ENCODE results near the gene CRAMP1.

Gene CRAMP1

GRCh38 chr16:1602285-1602684 is 9.9 kb upstream of the CRAMP1 start:
- no peak for DNase-seq

DNA sequence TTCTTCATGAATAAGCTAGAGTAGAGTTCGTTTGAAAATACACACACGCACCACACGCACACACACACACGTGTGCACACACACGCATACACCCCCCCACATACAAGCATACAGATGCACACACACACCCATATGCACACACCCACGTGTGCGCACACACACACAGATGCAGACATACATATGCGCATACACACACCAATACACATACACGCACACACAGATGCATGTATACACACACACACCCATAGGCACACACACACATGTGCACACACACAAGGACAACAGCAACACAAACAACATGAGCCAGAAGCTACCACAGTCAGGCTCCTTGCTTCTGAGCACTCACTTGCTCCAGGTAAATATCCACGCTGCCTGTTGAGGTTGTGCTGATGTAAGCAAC is 5.4 kb upstream of the CRAMP1 start:
- DNase-seq, result no peak

DNA sequence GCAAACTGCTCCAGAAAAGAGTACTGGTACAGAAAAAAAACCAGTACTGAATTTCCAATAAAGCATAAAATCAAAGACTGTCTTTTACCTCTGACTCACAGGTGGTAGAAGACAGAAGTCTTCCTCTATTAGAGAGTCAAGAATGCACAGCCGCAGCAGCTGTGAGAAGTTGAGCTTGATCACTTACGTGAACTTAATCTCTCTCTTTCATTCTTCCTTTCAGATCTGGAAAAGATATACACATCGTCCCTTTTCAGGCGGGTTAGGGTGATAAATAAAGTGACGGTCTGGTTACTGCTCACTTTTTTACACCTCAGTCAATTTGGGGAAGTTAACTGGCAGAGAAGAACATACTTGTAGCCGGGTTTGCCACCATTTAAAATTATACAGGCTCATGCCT is 4.2 kb upstream of the CRAMP1 start:
- DNase-seq, result no peak

- peak; percentile 96 for DNase-seq
Observed at GRCh38 chr16:1610071-1610898, 1.9 kb upstream of the CRAMP1 start.

DNA sequence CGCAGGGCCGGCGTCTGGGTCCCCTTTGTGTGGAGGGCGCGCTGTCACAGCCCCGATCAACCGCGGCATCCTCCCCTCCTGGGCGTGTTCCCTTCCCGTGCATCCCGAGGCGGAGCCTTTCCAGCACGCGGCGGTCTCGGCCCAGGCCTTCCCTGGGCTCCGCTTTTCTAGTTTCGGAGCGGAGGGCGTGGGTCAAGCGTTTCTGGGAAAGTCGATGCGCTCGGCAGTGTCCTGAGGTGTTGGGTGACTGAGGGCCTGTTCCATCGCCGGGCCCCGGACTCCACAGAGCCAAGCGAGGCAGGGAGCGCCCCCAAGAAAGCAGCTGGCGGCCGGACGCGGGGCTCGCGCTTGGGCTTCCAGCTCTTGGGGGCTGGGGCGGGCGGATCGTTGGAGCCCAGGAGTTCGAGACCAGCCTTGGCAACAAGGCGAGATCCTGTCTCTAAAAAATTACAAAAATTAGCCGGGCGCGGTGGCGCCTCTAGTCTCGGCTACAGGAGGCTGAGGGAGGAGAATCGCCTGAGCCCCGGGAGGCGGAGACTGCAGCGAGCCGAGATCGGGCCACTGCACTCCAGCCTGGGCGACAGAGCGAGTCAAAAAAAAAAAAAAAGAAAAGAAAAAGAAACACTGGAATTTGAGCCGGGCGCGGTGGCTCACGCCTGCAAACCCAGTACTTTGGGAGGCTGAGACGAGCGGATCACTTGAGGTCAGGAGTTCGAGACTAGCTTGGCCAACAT is 1.1 kb upstream of the CRAMP1 start:
- DNase-seq, result no peak

GRCh38 chr16:1613211-1613622 is 1.1 kb downstream of the CRAMP1 start:
- peak; percentile 45 for DNase-seq

DNA sequence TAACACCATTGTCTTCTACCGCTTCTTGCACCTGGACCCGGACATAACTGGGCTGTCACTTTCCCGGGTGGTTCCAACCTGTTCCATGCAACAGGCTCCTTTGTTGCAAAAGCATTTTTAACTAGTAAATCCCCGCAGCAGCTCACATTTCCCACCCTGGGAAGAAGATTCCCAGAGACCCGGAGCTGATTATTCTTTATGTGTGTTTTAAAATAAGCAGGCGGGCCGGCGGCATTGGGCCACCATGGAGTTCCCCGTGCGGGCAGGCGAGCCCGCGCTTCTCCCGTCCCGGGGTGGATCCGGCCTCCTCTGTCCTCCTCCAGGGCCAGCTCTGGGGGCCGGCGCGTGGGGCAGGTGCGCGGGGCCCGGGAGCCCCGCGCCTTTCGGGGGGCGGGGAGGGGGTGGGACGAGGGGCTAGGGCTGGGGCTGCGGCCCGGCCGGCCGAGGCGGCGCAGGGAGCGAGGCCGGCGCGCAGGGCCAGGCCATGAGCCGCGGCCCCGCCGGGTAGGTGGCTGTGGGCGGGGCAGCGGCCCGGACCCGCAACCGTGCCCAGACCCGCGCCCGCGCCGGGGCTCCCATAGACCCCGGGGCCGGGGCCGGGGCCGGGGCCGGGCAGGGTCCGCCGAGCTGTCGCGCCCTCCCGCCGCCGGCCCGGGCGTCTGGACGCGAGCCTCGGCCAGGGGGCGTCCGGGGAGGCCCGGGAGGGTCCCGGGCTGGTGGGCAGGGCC is 1.7 kb downstream of the CRAMP1 start:
- DNase-seq, result peak; percentile 15

DNA sequence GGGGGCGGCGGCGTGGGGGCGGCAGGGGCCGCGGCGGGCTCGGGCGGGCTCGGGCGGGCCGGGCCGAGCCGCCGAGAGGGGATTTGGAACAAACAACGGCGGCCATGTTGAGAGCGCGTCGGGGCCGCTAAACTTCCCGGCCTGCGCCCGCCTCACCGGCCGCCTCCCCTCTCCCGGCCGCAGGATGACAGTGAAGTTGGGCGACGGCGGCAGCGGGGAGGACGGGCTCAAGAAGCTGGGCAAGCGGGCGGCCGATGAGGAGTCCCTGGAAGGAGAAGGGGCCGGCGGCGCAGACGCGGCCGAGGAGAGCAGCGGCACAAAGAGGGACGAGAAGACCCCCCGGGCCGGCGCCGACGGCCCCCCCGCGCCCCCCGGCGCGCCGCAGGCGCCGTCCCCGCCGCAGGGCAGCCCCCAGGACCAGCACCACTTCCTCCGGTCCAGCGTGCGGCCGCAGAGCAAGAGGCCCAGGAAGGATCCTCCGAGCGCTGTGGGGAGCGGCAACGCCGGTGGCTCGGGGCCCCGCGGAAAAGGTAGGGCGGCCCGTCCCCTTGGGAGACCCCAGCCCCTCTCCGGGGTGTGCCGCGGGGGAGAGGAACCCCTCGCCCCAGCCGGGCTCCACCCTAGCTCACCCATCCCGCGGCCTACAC is 2.4 kb downstream of the CRAMP1 start:
- DNase-seq, result peak; percentile 18

GRCh38 chr16:1615761-1616160 is 3.6 kb downstream of the CRAMP1 start:
- no peak for DNase-seq

GRCh38 chr16:1619976-1620375 is 7.8 kb downstream of the CRAMP1 start:
- no peak for DNase-seq

DNA sequence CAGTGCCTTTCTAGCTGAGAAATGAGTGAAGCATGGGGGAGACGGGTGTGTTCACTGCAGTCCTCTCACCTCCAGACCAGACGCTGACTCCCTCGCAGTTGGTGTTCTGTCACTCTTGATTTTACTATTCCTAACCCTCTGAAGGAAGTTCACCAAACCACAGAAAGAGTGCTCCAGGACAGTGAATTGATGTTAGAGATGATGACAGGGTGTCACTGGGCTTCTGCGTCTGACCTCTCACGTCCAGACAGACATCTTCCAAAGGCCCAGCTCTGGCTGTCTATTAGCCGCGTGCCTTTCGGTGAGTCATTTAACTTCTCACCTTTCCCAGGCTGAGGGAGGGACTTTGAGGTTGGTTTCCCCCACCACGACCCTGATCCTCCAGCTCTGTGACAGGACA is 8.2 kb downstream of the CRAMP1 start:
- DNase-seq, result no peak

DNA sequence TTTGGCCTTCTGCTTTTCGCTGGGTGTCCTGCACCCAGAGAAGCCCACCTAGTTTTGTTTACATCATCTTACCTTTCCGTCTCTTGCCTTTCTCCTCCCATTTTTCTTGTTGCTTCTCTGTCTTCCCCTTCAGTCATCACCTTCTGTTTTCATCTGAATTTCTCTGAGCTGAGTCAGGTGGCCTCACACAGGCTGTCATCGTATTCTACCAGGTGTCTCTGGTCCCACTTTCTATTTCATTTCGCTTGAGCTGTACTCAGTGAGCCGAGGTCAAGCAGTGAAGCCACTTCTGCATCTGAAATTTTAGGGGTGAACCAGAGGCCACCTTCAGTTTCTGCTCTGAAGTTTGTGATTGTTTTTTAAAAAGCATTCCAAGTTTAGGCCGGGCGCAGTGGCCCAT is 9.7 kb downstream of the CRAMP1 start:
- no peak for DNase-seq

DNA sequence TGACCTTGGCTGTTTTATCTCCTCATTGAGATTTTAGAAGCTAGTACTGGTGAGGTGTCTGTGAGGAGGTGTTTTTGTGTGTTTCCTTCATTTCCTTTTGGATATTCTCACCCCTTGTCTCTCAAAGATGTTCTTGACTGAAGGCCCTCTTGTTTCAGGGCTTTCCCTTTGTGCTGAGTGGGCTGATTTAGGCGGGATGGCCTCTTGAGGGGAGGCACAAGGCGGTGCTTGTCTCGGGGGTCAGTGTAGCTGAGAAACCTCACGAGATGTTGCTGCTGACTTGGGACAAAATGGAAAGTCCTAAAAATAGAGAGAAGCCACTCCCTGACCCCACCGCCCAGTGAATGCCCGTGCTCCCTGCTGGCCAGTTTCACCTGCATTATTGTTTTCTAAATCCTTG is 14.2 kb downstream of the CRAMP1 start:
- DNase-seq, result no peak

- DNase-seq, result no peak
Observed at GRCh38 chr16:1626776-1627175, 14.6 kb downstream of the CRAMP1 start.

DNA sequence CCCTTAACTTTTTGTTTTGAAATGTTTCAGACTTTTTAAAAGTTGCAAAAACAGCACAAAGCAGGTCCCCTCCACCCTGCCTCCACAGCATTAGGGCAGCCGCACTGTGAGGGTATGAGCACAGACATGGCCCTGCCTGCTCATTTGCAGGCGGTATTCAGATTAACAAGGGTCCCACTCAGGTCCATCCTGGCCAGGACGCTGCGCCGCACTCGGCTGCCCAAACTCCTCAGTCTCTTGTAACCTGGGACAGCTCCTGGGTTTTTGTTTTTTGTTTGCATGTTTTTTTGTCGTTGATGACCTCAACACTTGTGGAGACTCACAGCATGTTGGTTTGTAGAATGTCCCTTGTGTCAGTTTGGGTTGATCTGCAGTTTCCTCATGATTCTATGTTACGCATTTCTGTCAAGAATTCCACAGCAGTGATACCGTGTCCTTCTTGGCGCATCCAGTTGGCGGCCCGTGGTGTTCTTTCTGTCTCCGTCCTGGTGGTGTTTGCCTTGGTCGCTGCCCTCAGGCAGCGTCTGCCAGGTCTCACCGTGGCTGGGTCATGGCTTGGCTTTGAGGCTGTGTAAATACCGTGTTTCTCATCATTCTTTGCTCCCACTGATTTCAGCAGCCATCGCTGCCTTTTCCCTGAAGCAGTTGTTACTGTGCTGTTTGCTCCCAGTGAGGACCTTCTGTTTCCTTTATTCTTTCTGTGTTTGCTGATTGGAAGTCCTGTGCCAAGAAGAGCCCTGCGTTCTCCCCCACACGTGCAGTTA is 18.5 kb downstream of the CRAMP1 start:
- DNase-seq, result no peak

DNA sequence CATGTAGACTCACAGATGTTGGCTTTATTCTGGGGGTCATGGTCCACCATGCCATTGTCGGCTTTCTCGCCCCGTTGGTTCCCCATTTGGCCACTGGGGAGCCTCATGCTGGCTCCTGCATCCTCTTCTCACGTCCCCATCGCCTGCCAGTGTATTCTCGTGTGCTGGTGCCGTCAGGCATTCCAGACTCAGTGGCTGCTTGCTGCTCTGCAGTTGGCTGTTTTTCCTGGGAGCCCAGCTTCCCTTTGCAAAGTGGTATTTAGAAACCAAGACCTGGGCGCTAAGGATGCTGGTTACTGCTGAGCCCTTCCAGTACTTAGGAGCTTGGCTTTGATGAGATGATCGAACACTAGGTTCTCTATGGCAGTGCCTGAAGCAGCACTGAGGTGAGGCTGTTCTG is 19.1 kb downstream of the CRAMP1 start:
- DNase-seq, result no peak

DNA sequence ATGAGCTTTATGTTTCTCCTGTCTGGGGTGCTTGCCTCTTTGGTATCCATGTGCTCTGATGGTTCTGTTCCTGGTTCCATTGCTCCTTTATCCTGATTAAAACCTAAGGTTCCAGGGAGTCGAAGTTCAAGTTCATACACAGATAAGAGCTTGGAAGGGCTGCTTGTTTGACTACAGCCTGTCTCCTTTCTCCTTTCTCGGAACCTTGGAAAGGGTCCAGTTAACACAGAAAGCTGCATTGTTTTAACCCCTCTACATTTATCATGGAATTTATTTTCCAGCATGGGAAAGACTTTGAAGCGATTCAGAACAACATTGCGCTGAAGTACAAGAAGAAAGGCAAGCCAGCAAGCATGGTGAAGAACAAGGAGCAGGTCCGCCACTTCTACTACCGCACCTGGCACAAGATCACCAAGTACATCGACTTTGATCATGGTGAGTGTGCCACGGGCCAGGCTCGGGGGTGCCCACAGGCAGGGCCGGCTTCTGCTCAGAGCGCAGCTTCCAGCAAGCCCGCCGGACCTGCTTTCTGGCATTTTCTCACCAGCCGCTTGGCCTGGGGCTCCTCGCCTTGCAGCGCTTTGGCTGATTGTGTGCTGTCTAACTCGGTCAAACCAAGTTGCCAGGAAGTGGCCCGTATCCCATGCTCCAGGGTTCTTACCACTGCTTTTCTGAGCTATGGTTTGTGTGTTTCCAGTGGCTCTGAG is 19.9 kb downstream of the CRAMP1 start:
- DNase-seq, result no peak

DNA sequence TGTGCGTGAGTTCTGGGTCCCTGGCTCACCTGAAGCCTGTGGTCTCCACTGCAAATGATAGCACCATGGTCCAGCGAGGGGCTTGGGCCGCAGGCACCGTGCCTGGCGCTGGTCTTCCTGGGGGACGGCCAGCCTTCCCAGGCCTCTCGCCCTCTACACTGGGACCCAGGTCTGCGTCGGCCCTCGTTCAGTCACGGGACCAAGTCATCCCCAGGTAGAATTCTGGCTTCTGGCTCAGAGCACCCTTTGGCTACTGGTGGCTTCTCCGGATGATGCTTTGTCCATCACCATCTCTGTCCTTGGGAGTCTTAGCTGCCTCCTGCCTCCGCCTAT is 20.4 kb downstream of the CRAMP1 start:
- no peak for DNase-seq

- DNase-seq, result no peak
Observed at GRCh38 chr16:1633310-1633709, 21.1 kb downstream of the CRAMP1 start.

- no peak for DNase-seq
Observed at GRCh38 chr16:1634541-1634940, 22.4 kb downstream of the CRAMP1 start.

GRCh38 chr16:1635070-1635469 is 22.9 kb downstream of the CRAMP1 start:
- no peak for DNase-seq

DNA sequence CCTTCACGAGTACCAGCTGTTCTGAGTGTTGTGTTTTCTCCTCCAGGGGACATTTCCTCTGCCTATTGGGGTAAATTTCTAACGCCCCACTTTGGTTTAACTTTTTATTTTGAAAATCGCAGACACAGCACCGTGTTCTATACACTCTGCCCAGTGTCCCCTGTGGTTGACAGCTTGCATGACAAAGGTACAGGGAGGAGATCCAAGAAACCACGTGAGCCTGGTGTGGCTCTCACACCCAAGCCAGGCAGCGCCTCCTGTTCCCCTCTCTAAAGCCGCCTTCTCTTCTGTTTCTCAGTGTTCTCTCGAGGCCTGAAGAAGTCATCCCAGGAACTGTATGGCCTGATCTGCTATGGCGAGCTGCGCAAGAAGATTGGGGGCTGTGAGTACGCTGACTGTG is 25.4 kb downstream of the CRAMP1 start:
- DNase-seq, result no peak
